PC-9 (cell line): ENCODE measurements around the gene NELFB.
"Not testable (repeated sequence)": the region's sequence is repeated elsewhere in the genome, so short reads cannot be mapped to it uniquely, and the experiment has no call there.

Experiments used
- EZH2 ChIP-seq: fragments of 200-600 bp; sonication (generic); IDR thresholded peaks from 2 replicates; pipeline ENCODE4 v1.8.0; 2017; ENCODE audit warnings: antibody characterized with exemption, low read depth
- TF ChIP-seq, protein P1 (sequence below): fragments of 200-600 bp; sonication (generic); conservative IDR thresholded peaks from 2 replicates; pipeline ENCODE4 v1.6.1; 2017; ENCODE audit warnings: mixed run types, antibody characterized with exemption, mild to moderate bottlenecking, moderate library complexity

DNA sequence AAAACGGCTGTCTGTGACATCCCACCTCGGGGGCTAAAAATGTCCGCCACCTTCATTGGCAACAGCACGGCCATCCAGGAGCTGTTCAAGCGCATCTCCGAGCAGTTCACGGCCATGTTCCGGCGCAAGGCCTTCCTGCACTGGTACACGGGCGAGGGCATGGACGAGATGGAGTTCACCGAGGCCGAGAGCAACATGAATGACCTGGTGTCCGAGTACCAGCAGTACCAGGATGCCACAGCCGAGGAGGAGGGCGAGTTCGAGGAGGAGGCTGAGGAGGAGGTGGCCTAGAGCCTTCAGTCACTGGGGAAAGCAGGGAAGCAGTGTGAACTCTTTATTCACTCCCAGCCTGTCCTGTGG lies 11.9 kb upstream of the NELFB start:
- TF ChIP-seq EZH2 = not testable (repeated sequence)
- TF ChIP-seq, protein P1, sequence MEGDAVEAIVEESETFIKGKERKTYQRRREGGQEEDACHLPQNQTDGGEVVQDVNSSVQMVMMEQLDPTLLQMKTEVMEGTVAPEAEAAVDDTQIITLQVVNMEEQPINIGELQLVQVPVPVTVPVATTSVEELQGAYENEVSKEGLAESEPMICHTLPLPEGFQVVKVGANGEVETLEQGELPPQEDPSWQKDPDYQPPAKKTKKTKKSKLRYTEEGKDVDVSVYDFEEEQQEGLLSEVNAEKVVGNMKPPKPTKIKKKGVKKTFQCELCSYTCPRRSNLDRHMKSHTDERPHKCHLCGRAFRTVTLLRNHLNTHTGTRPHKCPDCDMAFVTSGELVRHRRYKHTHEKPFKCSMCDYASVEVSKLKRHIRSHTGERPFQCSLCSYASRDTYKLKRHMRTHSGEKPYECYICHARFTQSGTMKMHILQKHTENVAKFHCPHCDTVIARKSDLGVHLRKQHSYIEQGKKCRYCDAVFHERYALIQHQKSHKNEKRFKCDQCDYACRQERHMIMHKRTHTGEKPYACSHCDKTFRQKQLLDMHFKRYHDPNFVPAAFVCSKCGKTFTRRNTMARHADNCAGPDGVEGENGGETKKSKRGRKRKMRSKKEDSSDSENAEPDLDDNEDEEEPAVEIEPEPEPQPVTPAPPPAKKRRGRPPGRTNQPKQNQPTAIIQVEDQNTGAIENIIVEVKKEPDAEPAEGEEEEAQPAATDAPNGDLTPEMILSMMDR = not testable (repeated sequence)
